ENCODE data around the gene LBX1.

The LBX1 gene

DNA sequence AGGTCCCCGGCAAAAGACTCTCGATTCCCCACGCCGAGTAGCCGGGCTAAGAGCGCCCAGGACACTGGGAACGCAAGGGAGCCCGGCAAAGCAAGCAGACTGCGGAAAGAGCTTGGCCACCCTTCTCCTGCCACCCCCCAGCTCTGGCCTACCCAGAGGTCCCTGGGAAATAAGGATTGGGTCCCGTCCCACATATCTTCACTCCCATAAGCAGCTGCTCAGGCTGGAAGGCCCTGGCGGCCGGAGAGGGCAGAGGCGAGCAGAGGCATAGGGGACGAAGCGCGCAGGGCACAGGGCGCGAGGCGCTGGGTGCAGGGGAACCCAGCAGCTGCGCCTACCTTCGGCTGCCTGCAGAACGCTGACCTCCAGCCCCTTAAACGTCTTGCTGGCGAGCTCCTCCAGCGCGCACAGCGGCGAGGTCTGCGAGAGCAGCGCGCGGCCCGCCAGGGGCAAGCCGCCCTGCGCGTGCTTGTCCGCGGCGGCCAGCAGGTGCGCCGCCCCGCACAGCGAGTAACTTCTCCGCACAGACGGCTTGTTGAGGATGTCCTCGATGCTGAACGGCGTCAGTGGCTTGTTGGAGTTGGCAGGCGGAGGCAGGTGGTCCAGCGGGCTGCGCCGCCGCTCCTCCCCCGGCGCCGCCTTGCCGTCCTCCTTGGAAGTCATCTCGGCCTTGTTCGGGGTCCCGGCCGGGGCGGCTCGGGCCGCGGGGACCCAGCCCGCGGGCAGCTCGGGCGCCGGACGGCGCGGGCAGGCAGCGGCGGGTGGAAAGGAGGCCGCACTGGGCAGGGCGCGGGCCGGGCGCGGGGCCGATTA lies 904 bp downstream of the LBX1 start:
- TF ChIP-seq TCF12 (IDR thresholded peaks at IDR 0.05; ENCODE audit: low read depth): no peak

DNA sequence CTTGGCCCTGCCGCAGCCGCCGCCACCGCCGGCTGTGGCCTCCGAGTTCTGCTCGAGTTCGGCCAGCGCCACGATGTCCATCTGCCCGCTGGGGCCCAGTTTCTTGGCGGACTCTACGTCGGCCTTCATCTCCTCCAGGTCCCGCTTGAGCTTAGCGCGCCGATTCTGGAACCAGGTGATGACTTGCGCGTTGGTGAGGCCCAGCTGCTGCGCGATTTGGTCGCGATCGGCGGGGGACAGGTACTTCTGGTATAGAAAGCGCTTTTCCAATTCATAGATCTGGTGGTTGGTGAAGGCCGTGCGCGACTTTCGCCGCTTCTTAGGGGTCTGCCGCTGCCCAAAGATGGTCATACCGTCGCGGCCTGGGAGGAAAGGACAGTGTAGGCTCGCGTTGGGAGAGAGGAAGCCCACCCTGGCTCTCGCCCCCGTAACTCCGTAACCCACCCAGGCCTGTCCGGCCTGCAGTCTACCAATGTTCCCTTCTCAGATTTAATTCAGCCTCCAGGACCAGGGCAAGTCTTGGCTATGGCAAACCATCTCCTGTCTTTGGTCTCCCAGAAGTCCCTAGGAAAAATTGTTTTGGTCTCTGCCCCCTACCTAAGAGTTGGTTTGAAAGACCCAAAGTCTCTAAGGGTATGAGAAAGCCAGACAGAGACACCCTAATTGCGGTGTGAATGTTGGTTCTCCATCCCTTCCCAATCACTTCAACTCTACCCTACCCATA lies 1.7 kb downstream of the LBX1 start:
- no peak for TF ChIP-seq TEAD4 (IDR thresholded peaks at IDR 0.05)
- no peak for TF ChIP-seq CEBPB (IDR thresholded peaks at IDR 0.05)
- TF ChIP-seq, protein P1, sequence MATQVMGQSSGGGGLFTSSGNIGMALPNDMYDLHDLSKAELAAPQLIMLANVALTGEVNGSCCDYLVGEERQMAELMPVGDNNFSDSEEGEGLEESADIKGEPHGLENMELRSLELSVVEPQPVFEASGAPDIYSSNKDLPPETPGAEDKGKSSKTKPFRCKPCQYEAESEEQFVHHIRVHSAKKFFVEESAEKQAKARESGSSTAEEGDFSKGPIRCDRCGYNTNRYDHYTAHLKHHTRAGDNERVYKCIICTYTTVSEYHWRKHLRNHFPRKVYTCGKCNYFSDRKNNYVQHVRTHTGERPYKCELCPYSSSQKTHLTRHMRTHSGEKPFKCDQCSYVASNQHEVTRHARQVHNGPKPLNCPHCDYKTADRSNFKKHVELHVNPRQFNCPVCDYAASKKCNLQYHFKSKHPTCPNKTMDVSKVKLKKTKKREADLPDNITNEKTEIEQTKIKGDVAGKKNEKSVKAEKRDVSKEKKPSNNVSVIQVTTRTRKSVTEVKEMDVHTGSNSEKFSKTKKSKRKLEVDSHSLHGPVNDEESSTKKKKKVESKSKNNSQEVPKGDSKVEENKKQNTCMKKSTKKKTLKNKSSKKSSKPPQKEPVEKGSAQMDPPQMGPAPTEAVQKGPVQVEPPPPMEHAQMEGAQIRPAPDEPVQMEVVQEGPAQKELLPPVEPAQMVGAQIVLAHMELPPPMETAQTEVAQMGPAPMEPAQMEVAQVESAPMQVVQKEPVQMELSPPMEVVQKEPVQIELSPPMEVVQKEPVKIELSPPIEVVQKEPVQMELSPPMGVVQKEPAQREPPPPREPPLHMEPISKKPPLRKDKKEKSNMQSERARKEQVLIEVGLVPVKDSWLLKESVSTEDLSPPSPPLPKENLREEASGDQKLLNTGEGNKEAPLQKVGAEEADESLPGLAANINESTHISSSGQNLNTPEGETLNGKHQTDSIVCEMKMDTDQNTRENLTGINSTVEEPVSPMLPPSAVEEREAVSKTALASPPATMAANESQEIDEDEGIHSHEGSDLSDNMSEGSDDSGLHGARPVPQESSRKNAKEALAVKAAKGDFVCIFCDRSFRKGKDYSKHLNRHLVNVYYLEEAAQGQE (IDR thresholded peaks at IDR 0.05; ENCODE audit: low read depth): no peak

DNA sequence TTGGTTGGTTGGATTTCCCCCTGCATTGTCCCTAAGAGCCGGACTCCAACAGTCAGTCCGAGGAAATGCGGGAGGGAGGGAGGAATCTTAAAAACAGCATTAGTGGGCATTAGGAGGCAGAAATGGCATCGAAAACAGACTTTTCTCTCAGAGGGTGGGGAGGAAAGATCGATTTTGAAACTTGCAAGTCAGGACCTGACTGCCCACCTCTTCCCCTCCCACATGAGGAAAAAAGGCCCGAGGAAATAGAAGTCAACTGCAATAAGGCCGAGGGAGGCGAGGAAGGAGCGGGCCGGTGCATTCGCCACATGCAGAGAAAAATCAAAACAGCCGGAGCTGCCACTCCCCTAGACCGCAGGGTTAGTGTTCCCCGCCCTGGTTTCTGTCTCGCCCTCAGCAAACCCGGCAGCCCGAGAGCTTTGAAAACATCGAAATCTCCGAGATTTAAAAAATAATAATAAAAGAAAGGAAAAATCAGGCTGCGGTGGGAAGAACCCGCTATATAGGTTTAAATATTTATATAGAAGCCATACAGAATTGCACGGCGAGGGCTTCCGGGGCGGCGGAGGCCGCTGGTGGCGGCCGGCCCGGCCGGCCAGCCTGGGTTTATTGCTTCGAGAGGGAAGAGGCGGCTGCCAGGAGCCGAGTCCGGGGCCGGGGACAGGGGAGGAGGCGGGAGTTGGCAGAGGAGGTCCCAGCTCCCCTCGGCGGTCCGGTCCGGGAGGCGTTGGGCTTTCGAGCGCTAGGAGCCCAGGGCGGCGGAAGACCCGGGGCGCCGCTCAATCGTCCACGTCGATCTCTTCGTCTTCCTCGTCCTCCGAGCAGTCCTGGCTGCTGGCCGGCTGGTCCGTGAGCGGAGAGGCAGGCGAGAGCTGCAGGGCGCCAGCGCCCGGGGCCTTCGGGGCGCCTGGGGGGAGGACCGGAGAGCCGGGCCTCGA lies 2.5 kb downstream of the LBX1 start:
- no peak for TF ChIP-seq TCF12 (IDR thresholded peaks at IDR 0.05; ENCODE audit: low read depth)
- no peak for TF ChIP-seq FOXM1 (IDR thresholded peaks at IDR 0.05; ENCODE audit: borderline replicate concordance, low read depth)
- TF ChIP-seq RAD21 (IDR thresholded peaks at IDR 0.05; ENCODE audit: low read depth): no peak
- TF ChIP-seq TAF1 (IDR thresholded peaks at IDR 0.05; ENCODE audit: low read depth): no peak
- no peak for TF ChIP-seq EGR1 (IDR thresholded peaks at IDR 0.05)
- TF ChIP-seq TEAD4 (IDR thresholded peaks at IDR 0.05): no peak
- TF ChIP-seq CEBPB (IDR thresholded peaks at IDR 0.05): no peak
- TF ChIP-seq CREB1 (IDR thresholded peaks at IDR 0.05; ENCODE audit: low read depth): no peak
- TF ChIP-seq NFIC (IDR thresholded peaks at IDR 0.05): no peak
- TF ChIP-seq YY1 (IDR thresholded peaks at IDR 0.05; ENCODE audit: low read depth): no peak
- TF ChIP-seq, protein P2, sequence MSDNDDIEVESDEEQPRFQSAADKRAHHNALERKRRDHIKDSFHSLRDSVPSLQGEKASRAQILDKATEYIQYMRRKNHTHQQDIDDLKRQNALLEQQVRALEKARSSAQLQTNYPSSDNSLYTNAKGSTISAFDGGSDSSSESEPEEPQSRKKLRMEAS (IDR thresholded peaks at IDR 0.05): no peak
- TF ChIP-seq, protein P3, sequence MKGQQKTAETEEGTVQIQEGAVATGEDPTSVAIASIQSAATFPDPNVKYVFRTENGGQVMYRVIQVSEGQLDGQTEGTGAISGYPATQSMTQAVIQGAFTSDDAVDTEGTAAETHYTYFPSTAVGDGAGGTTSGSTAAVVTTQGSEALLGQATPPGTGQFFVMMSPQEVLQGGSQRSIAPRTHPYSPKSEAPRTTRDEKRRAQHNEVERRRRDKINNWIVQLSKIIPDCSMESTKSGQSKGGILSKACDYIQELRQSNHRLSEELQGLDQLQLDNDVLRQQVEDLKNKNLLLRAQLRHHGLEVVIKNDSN (IDR thresholded peaks at IDR 0.05): no peak
- TF ChIP-seq, protein P1 (IDR thresholded peaks at IDR 0.05; ENCODE audit: low read depth): no peak
- no peak for TF ChIP-seq EP300 (IDR thresholded peaks at IDR 0.05; ENCODE audit: borderline replicate concordance)

DNA sequence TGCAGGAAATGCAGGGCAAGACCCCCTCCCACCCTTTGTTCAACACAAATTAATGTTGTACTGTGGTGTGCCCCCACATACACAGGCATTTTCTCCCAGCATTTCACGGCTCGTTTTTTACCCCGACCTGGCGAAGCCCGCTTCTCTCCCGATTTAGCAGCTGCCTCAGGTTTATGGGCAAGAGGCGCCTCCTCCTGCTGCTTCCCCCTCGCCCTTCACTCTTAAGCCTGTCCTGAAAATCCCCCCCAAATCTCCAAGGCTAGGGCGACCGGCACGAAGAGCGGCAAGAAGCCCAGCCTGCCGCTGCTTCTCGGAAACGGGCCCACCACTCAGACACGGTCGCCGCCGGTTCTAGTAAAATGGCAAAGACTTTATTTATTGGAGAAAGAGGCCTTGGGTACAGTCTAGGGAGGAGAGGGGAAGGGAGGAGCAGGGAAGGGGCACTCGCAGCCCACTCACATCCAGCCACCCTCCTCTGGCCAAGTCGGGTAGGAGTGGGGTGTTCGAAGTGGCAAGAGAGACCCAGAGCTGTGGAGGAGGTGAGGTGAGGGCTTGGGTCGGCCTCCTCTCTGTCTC lies 3.3 kb downstream of the LBX1 start:
- no peak for TF ChIP-seq TCF12 (IDR thresholded peaks at IDR 0.05; ENCODE audit: low read depth)
- no peak for TF ChIP-seq CREB1 (IDR thresholded peaks at IDR 0.05; ENCODE audit: low read depth)

DNA sequence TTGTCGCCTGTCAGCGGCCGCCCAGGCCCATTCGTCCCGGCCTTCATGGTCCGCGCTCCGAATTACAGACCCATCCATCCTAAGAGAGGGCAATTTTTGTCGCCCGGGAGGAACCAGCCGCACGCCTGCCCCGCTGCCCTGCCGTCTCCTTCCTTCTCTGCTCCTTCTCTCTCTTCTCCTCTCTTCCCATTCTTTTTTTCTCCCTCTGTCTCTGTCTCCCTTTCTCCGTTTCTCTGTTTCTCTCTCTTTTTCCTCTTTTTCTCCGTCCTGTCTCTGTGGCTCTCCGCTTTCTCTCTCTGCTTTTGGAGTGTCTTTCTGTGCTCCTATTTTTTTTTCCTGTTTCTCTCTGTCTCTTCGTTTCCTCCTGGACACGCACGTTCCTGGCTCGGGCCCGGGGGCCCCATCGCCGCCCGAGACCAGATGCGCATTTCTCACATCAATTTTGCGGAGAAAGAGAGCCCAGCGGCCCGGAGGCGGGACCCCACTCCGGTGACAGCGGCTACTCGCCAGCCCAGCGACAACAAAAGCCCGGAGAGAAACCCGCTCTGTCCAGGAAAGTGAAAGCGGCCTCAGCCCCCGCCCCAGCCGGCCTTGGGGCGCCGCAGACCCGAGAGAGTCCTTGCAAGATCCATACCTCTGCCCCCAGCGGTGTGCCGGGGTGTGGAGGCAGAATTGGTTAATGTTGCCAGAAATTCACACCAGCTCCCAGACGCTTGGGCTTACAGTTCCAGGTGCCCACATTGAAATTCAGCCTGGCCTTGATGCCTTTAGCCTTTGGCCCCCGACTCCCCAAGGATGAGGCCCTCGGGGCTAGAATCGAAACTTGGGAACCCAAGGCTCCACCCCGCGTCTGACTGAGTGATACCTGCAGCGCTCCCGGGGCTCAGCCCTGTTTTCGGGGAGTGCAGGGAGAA lies 4.1 kb downstream of the LBX1 start:
- TF ChIP-seq TAF1 (IDR thresholded peaks at IDR 0.05; ENCODE audit: low read depth) (no peak), CEBPB (IDR thresholded peaks at IDR 0.05) (no peak), FOXM1 (IDR thresholded peaks at IDR 0.05; ENCODE audit: borderline replicate concordance, low read depth) (no peak), EGR1 (IDR thresholded peaks at IDR 0.05) (no peak), TCF12 (IDR thresholded peaks at IDR 0.05; ENCODE audit: low read depth) (no peak), CREB1 (IDR thresholded peaks at IDR 0.05; ENCODE audit: low read depth) (no peak), YY1 (IDR thresholded peaks at IDR 0.05; ENCODE audit: low read depth) (no peak), ZBTB7A (IDR thresholded peaks at IDR 0.05; ENCODE audit: low read depth) (no peak), RAD21 (IDR thresholded peaks at IDR 0.05; ENCODE audit: low read depth) (no peak), EP300 (IDR thresholded peaks at IDR 0.05; ENCODE audit: borderline replicate concordance) (no peak), NFIC (IDR thresholded peaks at IDR 0.05) (no peak), TEAD4 (IDR thresholded peaks at IDR 0.05) (no peak)
- TF ChIP-seq, protein P3 (IDR thresholded peaks at IDR 0.05): no peak
- TF ChIP-seq, protein P1 (IDR thresholded peaks at IDR 0.05; ENCODE audit: low read depth): no peak
- TF ChIP-seq, protein P2 (IDR thresholded peaks at IDR 0.05): no peak
